IMR-90 (cell line): Measurements from ENCODE around the gene ZNF518B. TPM values are rescaled to one million over a fixed set of nuclear protein-coding genes. Genes with fewer than 3 reads are reported as not detected.

ENCODE experiments used
- ATAC-seq: fragments of 200-7000 bp; cut with Tn5 transposase; 2 replicates; pipeline ENCODE4 v1.9.1; 2020; ENCODE audit warnings: low read depth, mild to moderate bottlenecking, moderate library complexity
- BruUV-seq: library from RNA; stranded (reverse); fragments of 400-500 nt; replicated peaks from 2 replicates; lab custom pipeline; 2021; lab: Mats Ljungman, UMichigan
- CTCF ChIA-PET: fragments of 300-600 bp; formaldehyde crosslinking; extraction: SDS; loops from one replicate; lab custom pipeline; 2021; ENCODE audit warnings: antibody characterized with exemption; lab: Yijun Ruan, JAX
- POLR2A ChIA-PET: fragments of 300-600 bp; sonication (Branson Sonifier 250); formaldehyde crosslinking; loops from one replicate; lab custom pipeline; 2022; ENCODE audit warnings: antibody characterized with exemption; ENCODE audit not compliant: unreplicated experiment; lab: Charles Lee
- DNase-seq: peaks from one replicate; pipeline ENCODE4 v3.0.0; 2013
- H2AFZ ChIP-seq: replicated peaks from 2 replicates; pipeline ENCODE3; 2013; ENCODE audit warnings: low read length, mild to moderate bottlenecking; ENCODE audit not compliant: poor library complexity
- H2AK5ac ChIP-seq: 2 replicates; pipeline ENCODE4 v1.6.1; 2013; ENCODE audit warnings: low read depth, low read length, inconsistent platforms
- H2AK9ac ChIP-seq: replicated peaks from 2 replicates; pipeline ENCODE3; 2013; ENCODE audit warnings: mild to moderate bottlenecking, low read depth, low read length, moderate library complexity; ENCODE audit not compliant: poor library complexity
- H2BK120ac ChIP-seq: 2 replicates; pipeline ENCODE4 v1.6.1; 2013; ENCODE audit warnings: low read depth, low read length, inconsistent platforms
- H2BK15ac ChIP-seq: 3 replicates; pipeline ENCODE4 v1.6.1; 2013; ENCODE audit warnings: low read depth, low read length, inconsistent platforms
- H2BK20ac ChIP-seq: 2 replicates; pipeline ENCODE4 v1.6.1; 2013; ENCODE audit warnings: low read depth, mild to moderate bottlenecking, inconsistent platforms, low read length, moderate library complexity
- H2BK5ac ChIP-seq: 2 replicates; pipeline ENCODE4 v1.6.1; 2013; ENCODE audit warnings: mild to moderate bottlenecking, low read depth, low read length, inconsistent platforms; ENCODE audit not compliant: poor library complexity, severe bottlenecking
- H3K14ac ChIP-seq: replicated peaks from 2 replicates; pipeline ENCODE4 v1.6.1; 2013; ENCODE audit warnings: low read depth, low read length, inconsistent platforms
- H3K18ac ChIP-seq: 2 replicates; pipeline ENCODE4 v1.6.1; 2013; ENCODE audit warnings: low read depth, low read length, control low read depth
- H3K23ac ChIP-seq: 2 replicates; pipeline ENCODE4 v1.6.1; 2013; ENCODE audit warnings: low read depth, low read length, inconsistent platforms
- H3K27ac ChIP-seq: 2 replicates; pipeline ENCODE4 v1.5.1; 2013; ENCODE audit warnings: mild to moderate bottlenecking, control low read depth, low read length; ENCODE audit not compliant: insufficient read depth
- H3K27me3 ChIP-seq: 2 replicates; pipeline ENCODE4 v1.6.1; 2013; ENCODE audit warnings: low read length; ENCODE audit not compliant: control insufficient read depth, insufficient read depth
- H3K36me3 ChIP-seq: 2 replicates; pipeline ENCODE4 v1.6.1; 2013; ENCODE audit warnings: low read length, mixed read lengths; ENCODE audit not compliant: control insufficient read depth, insufficient read depth
- H3K4ac ChIP-seq: 2 replicates; pipeline ENCODE4 v1.6.1; 2013; ENCODE audit warnings: low read depth, low read length, inconsistent platforms
- H3K4me1 ChIP-seq: 2 replicates; pipeline ENCODE4 v1.6.1; 2013; ENCODE audit warnings: low read length, mixed read lengths; ENCODE audit not compliant: control insufficient read depth, insufficient read depth
- H3K4me2 ChIP-seq: 2 replicates; pipeline ENCODE4 v1.6.1; 2013; ENCODE audit warnings: low read depth, mild to moderate bottlenecking, control low read depth, low read length, moderate library complexity
- H3K4me3 ChIP-seq: 2 replicates; pipeline ENCODE4 v1.5.1; 2013; ENCODE audit warnings: low read depth, mild to moderate bottlenecking, control low read depth, low read length, moderate library complexity; ENCODE audit not compliant: insufficient read depth
- H3K56ac ChIP-seq: 2 replicates; pipeline ENCODE4 v1.6.1; 2013; ENCODE audit warnings: low read length, inconsistent platforms; ENCODE audit not compliant: insufficient read depth; ENCODE audit errors: extremely low read depth
- H3K79me1 ChIP-seq, 2 experiments: 2 replicates each; pipeline ENCODE4 v1.6.1; 2013; ENCODE audit warnings: low read length in 2 of 2, inconsistent platforms in 1 of 2, low read depth in 1 of 2
- H3K9ac ChIP-seq: 2 replicates; pipeline ENCODE4 v1.6.1; 2013; ENCODE audit warnings: low read depth, low read length, control low read depth
- H3K9me1 ChIP-seq: 2 replicates; pipeline ENCODE4 v1.6.1; 2013; ENCODE audit warnings: low read length, inconsistent platforms; ENCODE audit not compliant: insufficient read depth
- H3K9me3 ChIP-seq: 2 replicates; pipeline ENCODE4 v1.6.1; 2013; ENCODE audit warnings: low read length; ENCODE audit not compliant: control insufficient read depth, insufficient read depth
- H4K20me1 ChIP-seq: 2 replicates; pipeline ENCODE4 v1.6.1; 2013; ENCODE audit warnings: low read length, inconsistent platforms; ENCODE audit not compliant: insufficient read depth
- H4K5ac ChIP-seq: 2 replicates; pipeline ENCODE4 v1.6.1; 2013; ENCODE audit warnings: mild to moderate bottlenecking, low read depth, low read length, control low read depth
- H4K8ac ChIP-seq, 2 experiments: 2 replicates each; pipeline ENCODE4 v1.6.1; 2013; ENCODE audit warnings: low read depth in 2 of 2, low read length in 2 of 2, control low read depth in 1 of 2, inconsistent platforms in 1 of 2
- H4K91ac ChIP-seq: 2 replicates; pipeline ENCODE4 v1.6.1; 2013; ENCODE audit warnings: low read depth, low read length, inconsistent platforms; ENCODE audit not compliant: insufficient read depth
- FOS ChIP-seq: fragments of 150-350 bp; IDR thresholded peaks from 2 replicates; pipeline ENCODE4 v1.6.1; 2016; ENCODE audit warnings: low read depth, low read length
- MAFK ChIP-seq: IDR thresholded peaks from 2 replicates; pipeline ENCODE4 v1.6.1; 2012; ENCODE audit warnings: low read depth, low read length, improper control_type of control experiment
- NFE2L2 ChIP-seq: fragments of 150-350 bp; IDR thresholded peaks from 2 replicates; pipeline ENCODE4 v1.6.1; 2016; ENCODE audit warnings: low read depth, mild to moderate bottlenecking, low read length
- POLR2A ChIP-seq: IDR thresholded peaks from 2 replicates; pipeline ENCODE4 v1.6.1; 2012; ENCODE audit warnings: mild to moderate bottlenecking, low read depth, low read length
- RAD21 ChIP-seq: IDR thresholded peaks from 2 replicates; pipeline ENCODE4 v1.6.1; 2012; ENCODE audit warnings: low read length, improper control_type of control experiment
- dilution Hi-C: fragments of 300-500 bp; cut with HindIII; formaldehyde crosslinking; loops from one replicate; pipeline ENCODE4 v1.14.3; 2018; ENCODE audit warnings: low sequenced_read_pairs; ENCODE audit not compliant: unreplicated experiment
- in situ Hi-C: fragments of 300-500 bp; cut with MboI; formaldehyde crosslinking; loops from 3 replicates; pipeline ENCODE4 v1.14.3; 2019; ENCODE audit warnings: low sequenced_read_pairs, inconsistent platforms, mixed read lengths
- intact Hi-C: fragments of 100-400 bp; cut with micrococcal nuclease; formaldehyde crosslinking; loops from 2 replicates; pipeline ENCODE4 v1.10.0; 2022
- polyA plus RNA-seq, 3 experiments: library from polyadenylated mRNA; depleted of rRNA; stranded (reverse); fragments of >200 nt; gene quantifications; 2 replicates each; pipeline ENCODE4 v1.2.3, GENCODE V29; 2012; ENCODE audit warnings: low replicate concordance in 1 of 3
- total RNA-seq: library from RNA; depleted of rRNA; stranded (reverse); fragments of >200 nt; gene quantifications from 2 replicates; pipeline ENCODE4 v1.2.3, GENCODE V29; 2012
- TF ChIP-seq, protein P1 (sequence below): fragments of 150-350 bp; IDR thresholded peaks from 2 replicates; pipeline ENCODE4 v1.6.1; 2017; ENCODE audit warnings: mild to moderate bottlenecking, antibody characterized with exemption, low read length, low read depth

ZNF518B gene
- total and polyA plus RNA-seq, 2 of the 4 experiments (the other 2 are of a cell fraction): 7.3 to 56.8 TPM

DNA sequence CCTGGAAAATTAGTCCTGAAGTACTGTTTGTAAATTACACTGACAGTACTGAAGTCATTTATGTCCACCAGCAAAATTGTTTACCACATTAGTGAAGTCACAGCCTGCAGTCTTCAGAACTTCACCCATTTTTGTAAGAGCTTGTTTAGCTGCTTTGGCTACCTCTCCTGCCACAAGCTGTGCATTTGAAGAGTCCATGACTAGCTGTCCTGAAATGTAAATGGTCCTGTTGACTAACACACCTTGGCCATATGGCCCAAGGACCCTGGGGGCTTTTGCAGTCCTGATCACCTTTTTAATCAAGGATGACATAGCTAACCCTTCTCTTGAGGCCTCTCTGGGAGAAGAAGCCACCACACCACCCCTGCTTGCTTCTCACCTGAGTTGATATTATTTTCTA is 21.4 kb upstream of the ZNF518B start:
- no peak overlapping the region for H3K14ac ChIP-seq
- ChIA-PET POLR2A (no interaction called here), CTCF (interaction anchor here (0.6 to 2.5 kb wide), 2 partner anchors 18 to 343 kb away, joined by 4 to 10 read pairs; no protein-coding TSS in a partner anchor)
- H4K91ac ChIP-seq: no peak overlapping the region
- BruUV-seq: no TSS peak
- H3K4me1 ChIP-seq: no peaks in the 10 kb centered on the region
- no peak overlapping the region for H2BK5ac ChIP-seq
- intact Hi-C loops (no loop called here), dilution Hi-C loops (no loop called here), in situ Hi-C loops (no loop called here)
- no peaks in the 10 kb centered on the region for H3K27me3 ChIP-seq
- no peak overlapping the region for H3K9ac ChIP-seq
- no peak overlapping the region for H3K4ac ChIP-seq
- no peak overlapping the region for H3K4me2 ChIP-seq
- no peak overlapping the region for H2BK120ac ChIP-seq
- H3K23ac ChIP-seq: no peak overlapping the region
- no peak for DNase-seq
- no peaks in the 10 kb centered on the region for H3K36me3 ChIP-seq
- no peak overlapping the region for H4K5ac ChIP-seq
- no peaks in the 10 kb centered on the region for H3K9me3 ChIP-seq
- H3K18ac ChIP-seq: no peak overlapping the region
- H3K27ac ChIP-seq: no peak overlapping the region
- no peak overlapping the region for H2AK9ac ChIP-seq
- ATAC-seq: no peak
- no peaks in the 10 kb centered on the region for H3K79me1 ChIP-seq
- no peak overlapping the region for H2BK20ac ChIP-seq
- no peak overlapping the region for H2AFZ ChIP-seq
- H4K20me1 ChIP-seq: no peaks in the 10 kb centered on the region
- no peak overlapping the region for H4K8ac ChIP-seq
- TF ChIP-seq RAD21 (no peak), MAFK (no peak), NFE2L2 (no peak), FOS (no peak), POLR2A (no peak)
- TF ChIP-seq, protein P1, sequence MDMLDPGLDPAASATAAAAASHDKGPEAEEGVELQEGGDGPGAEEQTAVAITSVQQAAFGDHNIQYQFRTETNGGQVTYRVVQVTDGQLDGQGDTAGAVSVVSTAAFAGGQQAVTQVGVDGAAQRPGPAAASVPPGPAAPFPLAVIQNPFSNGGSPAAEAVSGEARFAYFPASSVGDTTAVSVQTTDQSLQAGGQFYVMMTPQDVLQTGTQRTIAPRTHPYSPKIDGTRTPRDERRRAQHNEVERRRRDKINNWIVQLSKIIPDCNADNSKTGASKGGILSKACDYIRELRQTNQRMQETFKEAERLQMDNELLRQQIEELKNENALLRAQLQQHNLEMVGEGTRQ: no peak
- H3K4me3 ChIP-seq: no peak overlapping the region
- H2AK5ac ChIP-seq: no peak overlapping the region
- H3K9me1 ChIP-seq: no peaks in the 10 kb centered on the region
- no peak overlapping the region for H3K56ac ChIP-seq
- no peak overlapping the region for H2BK15ac ChIP-seq
